NCI-H2227 treated with DMSO at 0.1 percent for 48 hours (cell line): Measurements from ENCODE around the gene GP5.

Experiments used
- DNase-seq: peaks from one replicate; lab custom pipeline; 2025; lab: John Stamatoyannopoulos, UW

Gene GP5

GRCh38 chr3:194399166-194399565 is at the start of gene GP5:
TSS of gene GP5 (minus strand) at chr3:194399266. CDS start at chr3:194398282, 984 bp downstream.
- DNase-seq: no peak

- no peak for DNase-seq
Measured at GRCh38 chr3:194447657-194448056, 48.6 kb upstream of the GP5 start.

GRCh38 chr3:194447161-194447560 is 48.1 kb upstream of the GP5 start:
- DNase-seq: peak; percentile 15

- no peak for DNase-seq
Measured at GRCh38 chr3:194446754-194447153, 47.7 kb upstream of the GP5 start.

- DNase-seq: no peak
Measured at GRCh38 chr3:194446172-194446571, 47.1 kb upstream of the GP5 start.

GRCh38 chr3:194443901-194444300 is 44.8 kb upstream of the GP5 start:
- no peak for DNase-seq

- no peak for DNase-seq
Measured at GRCh38 chr3:194440756-194441155, 41.7 kb upstream of the GP5 start.

- DNase-seq: no peak
Measured at GRCh38 chr3:194439881-194440550, 41.0 kb upstream of the GP5 start.

- no peak for DNase-seq
Measured at GRCh38 chr3:194434503-194434902, 35.4 kb upstream of the GP5 start.

GRCh38 chr3:194431554-194431953 is 32.5 kb upstream of the GP5 start:
- no peak for DNase-seq

- no peak for DNase-seq
Measured at GRCh38 chr3:194425399-194425798, 26.3 kb upstream of the GP5 start.

GRCh38 chr3:194424953-194425352 is 25.9 kb upstream of the GP5 start:
- DNase-seq: no peak

- DNase-seq: no peak
Measured at GRCh38 chr3:194424373-194424772, 25.3 kb upstream of the GP5 start.

- DNase-seq: no peak
Measured at GRCh38 chr3:194423317-194423716, 24.3 kb upstream of the GP5 start.

- no peak for DNase-seq
Measured at GRCh38 chr3:194422188-194422587, 23.1 kb upstream of the GP5 start.

- DNase-seq: no peak
Measured at GRCh38 chr3:194418671-194419070, 19.6 kb upstream of the GP5 start.

GRCh38 chr3:194407423-194407822 is 8.4 kb upstream of the GP5 start:
- DNase-seq: no peak

- no peak for DNase-seq
Measured at GRCh38 chr3:194405766-194406165, 6.7 kb upstream of the GP5 start.

- DNase-seq: peak; percentile 76
Measured at GRCh38 chr3:194404365-194405140, 5.5 kb upstream of the GP5 start.

GRCh38 chr3:194401868-194402329 is 2.8 kb upstream of the GP5 start:
- DNase-seq: no peak

- no peak for DNase-seq
Measured at GRCh38 chr3:194401346-194401745, 2.3 kb upstream of the GP5 start.

GRCh38 chr3:194399874-194400411 is 877 bp upstream of the GP5 start:
- no peak for DNase-seq

GRCh38 chr3:194397757-194398312 is 1.2 kb downstream of the GP5 start:
- DNase-seq: no peak
